K562 (cell line): ENCODE data around the gene DPCD. TPM values are rescaled to one million over a fixed set of nuclear protein-coding genes. Genes with fewer than 3 reads are reported as not detected.

ENCODE experiments used
- ATAC-seq: fragments of 200-7000 bp; cut with Tn5 transposase; 3 replicates; pipeline ENCODE4 v1.9.1; 2020; ENCODE audit warnings: moderate library complexity
- BruUV-seq: library from RNA; stranded (reverse); fragments of 400-500 nt; replicated peaks from 2 replicates; lab custom pipeline; 2021; lab: Mats Ljungman, UMichigan
- CTCF ChIA-PET: fragments of 300-600 bp; formaldehyde crosslinking; extraction: SDS; loops from one replicate; lab custom pipeline; 2021; ENCODE audit warnings: low intra/inter-chr PET ratio; lab: Yijun Ruan, JAX
- POLR2A ChIA-PET: fragments of 300-600, 350-650 bp; sonication (Branson Sonifier 250); formaldehyde crosslinking; extraction: SDS; loops from one replicate; lab custom pipeline; 2021; ENCODE audit warnings: antibody characterized with exemption, inconsistent platforms; lab: Yijun Ruan, JAX
- DNase-seq, 4 experiments: peaks; one replicate each; pipeline versions ENCODE4 v3.0.0 to v3.0.0-alpha.2; 2011 to 2018; ENCODE audit warnings: low spot score in 3 of 4, mixed read lengths in 3 of 4; ENCODE audit errors: extremely low read depth in 1 of 4
- FAIRE-seq: peaks from 2 replicates; lab custom pipeline; 2011; peaks lifted over from hg19 to GRCh38; lab: Jason Lieb, UNC
- H2AFZ ChIP-seq: 2 replicates; pipeline ENCODE4 v1.6.0; 2011; ENCODE audit warnings: low read depth, low read length, control low read depth, inconsistent platforms
- H3K27ac ChIP-seq: fragments of 200-600 bp; 3 replicates; pipeline ENCODE4 v1.8.0; 2011; ENCODE audit warnings: low read depth, mild to moderate bottlenecking, control low read depth, inconsistent platforms, low read length, moderate library complexity, mixed read lengths; ENCODE audit errors: extremely low read depth
- H3K27me3 ChIP-seq, 2 experiments: fragments of 300-600 bp in 1 of 2; 2 replicates in 1 of 2; 3 replicates in 1 of 2; pipeline versions ENCODE4 v1.6.0 to v1.8.0; 2011; ENCODE audit warnings: inconsistent platforms in 2 of 2, low read length in 2 of 2, mild to moderate bottlenecking in 1 of 2, mixed read lengths in 1 of 2, moderate library complexity in 1 of 2; ENCODE audit not compliant: control insufficient read depth in 2 of 2, insufficient read depth in 2 of 2
- H3K36me3 ChIP-seq: fragments of 300-600 bp; 3 replicates; pipeline ENCODE4 v1.8.0; 2011; ENCODE audit warnings: mild to moderate bottlenecking, low read length, inconsistent platforms; ENCODE audit not compliant: control insufficient read depth, insufficient read depth
- H3K4me1 ChIP-seq, 2 experiments: fragments of 200-600 bp in 1 of 2; replicated peaks in 1 of 2; 2 replicates in 1 of 2; 3 replicates in 1 of 2; pipeline versions ENCODE4 v1.5.1 to v1.8.0; 2011; ENCODE audit warnings: inconsistent platforms in 2 of 2, low read length in 2 of 2, mild to moderate bottlenecking in 1 of 2, mixed read lengths in 1 of 2, moderate library complexity in 1 of 2; ENCODE audit not compliant: control insufficient read depth in 2 of 2, insufficient read depth in 2 of 2
- H3K4me2 ChIP-seq: 2 replicates; pipeline ENCODE4 v1.6.1; 2011; ENCODE audit warnings: low read length, control low read depth, inconsistent platforms, mixed read lengths; ENCODE audit not compliant: insufficient read depth
- H3K4me3 ChIP-seq: fragments of 200-600 bp; sonication (generic), shearing (Covaris generic); 2 replicates; pipeline ENCODE4 v1.5.1; 2016; ENCODE audit warnings: control low read depth, inconsistent platforms
- H3K79me2 ChIP-seq: fragments of 200-600 bp; 3 replicates; pipeline ENCODE4 v1.8.0; 2011; ENCODE audit warnings: low read length, inconsistent platforms; ENCODE audit not compliant: control insufficient read depth, insufficient read depth
- H3K9ac ChIP-seq, 2 experiments: 2 replicates each; pipeline versions ENCODE4 v1.6.0 to v1.6.1; 2011; ENCODE audit warnings: low read depth in 2 of 2, low read length in 2 of 2, control low read depth in 1 of 2, inconsistent platforms in 1 of 2, mild to moderate bottlenecking in 1 of 2, mixed read lengths in 1 of 2; ENCODE audit not compliant: insufficient read depth in 1 of 2
- H3K9me1 ChIP-seq: one replicate; pipeline ENCODE4 v1.6.0; 2011; ENCODE audit warnings: inconsistent platforms, mild to moderate bottlenecking, low read length, moderate library complexity; ENCODE audit not compliant: control insufficient read depth, insufficient read depth
- H3K9me3 ChIP-seq: replicated peaks from 2 replicates; pipeline ENCODE4 v1.5.1; 2011; ENCODE audit warnings: low read depth, low read length, inconsistent platforms; ENCODE audit not compliant: control insufficient read depth, insufficient read depth
- H4K20me1 ChIP-seq: replicated peaks from 2 replicates; pipeline ENCODE4 v1.6.1; 2011; ENCODE audit warnings: low read length, inconsistent platforms, mixed read lengths; ENCODE audit not compliant: control insufficient read depth, insufficient read depth
- CEBPB ChIP-seq: fragments of 450-650 bp; IDR thresholded peaks from 2 replicates; pipeline ENCODE4 v1.6.1; 2016; ENCODE audit warnings: missing genetic modification characterization, missing compliant biosample characterization
- CREB1 ChIP-seq, 2 experiments: sonication (generic) in 1 of 2; formaldehyde crosslinking in 1 of 2; IDR thresholded peaks; 2 replicates each; pipeline versions ENCODE4 v1.6.1 to v1.8.0; 2012 to 2022; ENCODE audit warnings: inconsistent platforms in 1 of 2, mild to moderate bottlenecking in 1 of 2, missing genetic modification reagents in 1 of 2, moderate library complexity in 1 of 2
- CREM ChIP-seq: IDR thresholded peaks from 2 replicates; pipeline ENCODE4 v1.6.1; 2014; ENCODE audit warnings: antibody characterized with exemption, low read depth
- DMBX1 ChIP-seq: fragments of 250-450 bp; sonication (Bioruptor Pico); IDR thresholded peaks from 2 replicates; pipeline ENCODE4 v1.8.0; 2022; ENCODE audit warnings: inconsistent platforms, mild to moderate bottlenecking, moderate library complexity, borderline replicate concordance
- FOXJ3 ChIP-seq: sonication (generic); formaldehyde crosslinking; IDR thresholded peaks from 2 replicates; pipeline ENCODE4 v1.4.0; 2020; ENCODE audit warnings: mild to moderate bottlenecking, missing genetic modification reagents
- GABPA ChIP-seq: fragments of 200-800 bp; sonication (Bioruptor generic); conservative IDR thresholded peaks from 2 replicates; pipeline ENCODE4 v1.6.1; 2016; ENCODE audit warnings: low read depth, missing genetic modification characterization, missing compliant biosample characterization
- KAT7 ChIP-seq: sonication (generic); formaldehyde crosslinking; IDR thresholded peaks from 2 replicates; pipeline ENCODE4 v1.8.0; 2022; ENCODE audit warnings: missing genetic modification reagents, mild to moderate bottlenecking, borderline replicate concordance
- MEF2A ChIP-seq: IDR thresholded peaks from 2 replicates; pipeline ENCODE4 v1.6.1; 2011; ENCODE audit warnings: low read depth, mild to moderate bottlenecking, low read length, moderate library complexity; ENCODE audit not compliant: control insufficient read depth
- NFRKB ChIP-seq: fragments of 450-650 bp; IDR thresholded peaks from 2 replicates; pipeline ENCODE4 v1.6.1; 2016; ENCODE audit warnings: low read depth
- RB1 ChIP-seq: fragments of 450-650 bp; IDR thresholded peaks from 2 replicates; pipeline ENCODE4 v1.6.1; 2017; ENCODE audit warnings: low read depth, mild to moderate bottlenecking
- ZNF384 ChIP-seq: IDR thresholded peaks from 2 replicates; pipeline ENCODE4 v1.6.1; 2012; ENCODE audit warnings: low read depth, low read length, improper control_type of control experiment
- ZNF408 ChIP-seq: fragments of 250-450 bp; sonication (Bioruptor Pico); IDR thresholded peaks from 2 replicates; pipeline ENCODE4 v1.4.0; 2020; ENCODE audit warnings: low read depth, mild to moderate bottlenecking, moderate library complexity
- WGBS: fragments of 100-300 bp; shearing (Covaris generic); methylation state at CpG from one replicate; pipeline ENCODE4 v1.1.6; 2016; ENCODE audit warnings: low coverage, mixed read lengths; ENCODE audit not compliant: insufficient coverage; ENCODE audit errors: missing lambda C conversion rate; 5-methylcytosine and 5-hydroxymethylcytosine counted together
- in situ Hi-C: fragments of 300-500 bp; cut with MboI; formaldehyde crosslinking; loops from 4 replicates; pipeline ENCODE4 v1.15.0; 2018; ENCODE audit warnings: inconsistent platforms, mixed read lengths
- intact Hi-C: fragments of 100-400 bp; cut with micrococcal nuclease; formaldehyde crosslinking; loops from 2 replicates; pipeline ENCODE4 v1.14.2; 2022
- polyA plus RNA-seq, 8 experiments: library from polyadenylated mRNA; depleted of rRNA in 4 of 8; stranded (reverse) in 5 of 8; unstranded in 3 of 8; fragments of >200 nt; fragmentation: Nextera tagmentation in 2 of 8; fragmentation: Illumina TruSeq in 1 of 8; extraction: Ambion mirVana in 2 of 8; extraction: Trizol in 1 of 8; gene quantifications; 2 replicates each; pipeline versions ENCODE4 v1.2.1 to v1.2.3, GENCODE V29; 2011 to 2014; ENCODE audit warnings: inconsistent platforms in 1 of 8, missing spikeins in 1 of 8
- total RNA-seq, 7 experiments: library from RNA; depleted of rRNA in 6 of 7; stranded (reverse); fragments of >200 nt in 6 of 7; fragmentation: Illumina TruSeq in 2 of 7; extraction: Trizol in 2 of 7; gene quantifications; 2 replicates each; pipeline versions ENCODE4 v1.2.1 to v1.2.3, GENCODE V29; 2011 to 2021; ENCODE audit warnings: low replicate concordance in 1 of 7
- TF ChIP-seq, protein P1 (sequence below): fragments of 450-650 bp; IDR thresholded peaks from 2 replicates; pipeline ENCODE4 v1.6.1; 2016; ENCODE audit warnings: low read depth, mild to moderate bottlenecking, moderate library complexity
- TF ChIP-seq, protein P2 (sequence below): fragments of 150-350 bp; IDR thresholded peaks from 2 replicates; pipeline ENCODE4 v1.6.1; 2014; ENCODE audit warnings: low read depth, mild to moderate bottlenecking, low read length, borderline replicate concordance
- TF ChIP-seq, protein P3 (sequence below): fragments of 450-650 bp; IDR thresholded peaks from 2 replicates; pipeline ENCODE4 v1.6.1; 2018; ENCODE audit warnings: mild to moderate bottlenecking, low read depth; ENCODE audit not compliant: partially characterized antibody

Gene DPCD
- total and polyA plus RNA-seq, 9 of the 15 experiments (the other 6 are each of a cell fraction or from before 2014, with no cell fraction given), result 12.1 to 45.2 (median 20.0) TPM

DNA sequence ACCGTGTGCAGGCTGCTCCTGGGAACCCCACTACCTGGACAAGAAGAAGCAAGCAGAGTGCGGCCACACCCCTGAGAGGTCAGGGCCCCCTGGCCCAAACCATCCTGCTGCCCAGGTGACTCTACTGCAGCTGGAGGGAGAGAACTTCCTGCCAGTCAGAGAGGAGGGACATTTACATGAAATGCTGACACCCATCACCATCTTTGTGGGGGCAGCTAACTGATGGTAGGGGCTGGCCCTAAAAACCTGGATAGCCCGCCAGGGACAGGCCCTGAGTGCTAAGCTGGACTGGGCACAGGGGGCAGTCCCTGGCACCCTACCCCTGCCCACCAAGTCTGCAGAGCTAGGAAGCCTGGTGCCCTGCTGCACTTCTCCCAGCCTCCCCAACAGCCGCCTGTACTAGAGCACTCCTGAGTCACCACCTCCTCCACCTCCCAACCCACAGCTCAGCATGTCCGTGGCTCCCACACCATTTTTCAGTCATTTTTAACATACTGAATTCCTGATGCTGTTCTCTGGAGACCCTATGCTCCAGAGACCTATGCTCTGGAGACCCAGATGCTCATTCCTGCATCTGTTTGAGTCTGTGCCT lies 27.5 kb downstream of the DPCD start:
- Histone ChIP-seq H2AFZ (no peak overlapping the region), H3K4me3 (no peak overlapping the region), H3K9ac (no peak overlapping the region), H3K27me3 (no peaks in the 10 kb centered on the region), H3K4me2 (no peak overlapping the region), H3K36me3 (no peaks in the 10 kb centered on the region), H4K20me1 (no peaks in the 10 kb centered on the region), H3K9me1 (no peaks in the 10 kb centered on the region), H3K4me1 (no peaks in the 10 kb centered on the region; a peak in 2 of 5 replicates), H3K79me2 (no peaks in the 10 kb centered on the region), H3K27ac (no peak overlapping the region), H3K9me3 (no peaks in the 10 kb centered on the region)
- ATAC-seq, result no peak
- ChIA-PET POLR2A (interaction anchor here (0.7 kb wide), 1 partner anchor 15 kb away, joined by 3 read pairs; no protein-coding TSS in a partner anchor), CTCF (interaction anchor here (0.7 kb wide), 1 partner anchor 166 kb away, joined by 3 read pairs; no protein-coding TSS in a partner anchor)
- intact Hi-C loops, result no loop called here
- BruUV-seq, result no TSS peak
- in situ Hi-C loops, result no loop called here
- WGBS, result 40% methylated on average over 5 of the region's 5 CpGs
- no peak for DNase-seq
- FAIRE-seq, result no peak
- TF ChIP-seq, protein P1, sequence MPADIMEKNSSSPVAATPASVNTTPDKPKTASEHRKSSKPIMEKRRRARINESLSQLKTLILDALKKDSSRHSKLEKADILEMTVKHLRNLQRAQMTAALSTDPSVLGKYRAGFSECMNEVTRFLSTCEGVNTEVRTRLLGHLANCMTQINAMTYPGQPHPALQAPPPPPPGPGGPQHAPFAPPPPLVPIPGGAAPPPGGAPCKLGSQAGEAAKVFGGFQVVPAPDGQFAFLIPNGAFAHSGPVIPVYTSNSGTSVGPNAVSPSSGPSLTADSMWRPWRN, result no peak
- TF ChIP-seq, protein P2, sequence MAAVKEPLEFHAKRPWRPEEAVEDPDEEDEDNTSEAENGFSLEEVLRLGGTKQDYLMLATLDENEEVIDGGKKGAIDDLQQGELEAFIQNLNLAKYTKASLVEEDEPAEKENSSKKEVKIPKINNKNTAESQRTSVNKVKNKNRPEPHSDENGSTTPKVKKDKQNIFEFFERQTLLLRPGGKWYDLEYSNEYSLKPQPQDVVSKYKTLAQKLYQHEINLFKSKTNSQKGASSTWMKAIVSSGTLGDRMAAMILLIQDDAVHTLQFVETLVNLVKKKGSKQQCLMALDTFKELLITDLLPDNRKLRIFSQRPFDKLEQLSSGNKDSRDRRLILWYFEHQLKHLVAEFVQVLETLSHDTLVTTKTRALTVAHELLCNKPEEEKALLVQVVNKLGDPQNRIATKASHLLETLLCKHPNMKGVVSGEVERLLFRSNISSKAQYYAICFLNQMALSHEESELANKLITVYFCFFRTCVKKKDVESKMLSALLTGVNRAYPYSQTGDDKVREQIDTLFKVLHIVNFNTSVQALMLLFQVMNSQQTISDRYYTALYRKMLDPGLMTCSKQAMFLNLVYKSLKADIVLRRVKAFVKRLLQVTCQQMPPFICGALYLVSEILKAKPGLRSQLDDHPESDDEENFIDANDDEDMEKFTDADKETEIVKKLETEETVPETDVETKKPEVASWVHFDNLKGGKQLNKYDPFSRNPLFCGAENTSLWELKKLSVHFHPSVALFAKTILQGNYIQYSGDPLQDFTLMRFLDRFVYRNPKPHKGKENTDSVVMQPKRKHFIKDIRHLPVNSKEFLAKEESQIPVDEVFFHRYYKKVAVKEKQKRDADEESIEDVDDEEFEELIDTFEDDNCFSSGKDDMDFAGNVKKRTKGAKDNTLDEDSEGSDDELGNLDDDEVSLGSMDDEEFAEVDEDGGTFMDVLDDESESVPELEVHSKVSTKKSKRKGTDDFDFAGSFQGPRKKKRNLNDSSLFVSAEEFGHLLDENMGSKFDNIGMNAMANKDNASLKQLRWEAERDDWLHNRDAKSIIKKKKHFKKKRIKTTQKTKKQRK, result no peak
- TF ChIP-seq CREM (no peak), RB1 (no peak), KAT7 (CRISPR knock-in tag) (no peak), NFRKB (no peak), GABPA (tag) (no peak), MEF2A (no peak), DMBX1 (no peak), ZNF408 (CRISPR knock-in tag) (no peak), CREB1 (IDR thresholded peaks at IDR 0.05) (no peak), CREB1 (CRISPR knock-in tag; IDR thresholded peaks at IDR 0.05) (no peak), CEBPB (tag) (no peak), ZNF384 (no peak), FOXJ3 (CRISPR knock-in tag) (no peak)
- TF ChIP-seq, protein P3, sequence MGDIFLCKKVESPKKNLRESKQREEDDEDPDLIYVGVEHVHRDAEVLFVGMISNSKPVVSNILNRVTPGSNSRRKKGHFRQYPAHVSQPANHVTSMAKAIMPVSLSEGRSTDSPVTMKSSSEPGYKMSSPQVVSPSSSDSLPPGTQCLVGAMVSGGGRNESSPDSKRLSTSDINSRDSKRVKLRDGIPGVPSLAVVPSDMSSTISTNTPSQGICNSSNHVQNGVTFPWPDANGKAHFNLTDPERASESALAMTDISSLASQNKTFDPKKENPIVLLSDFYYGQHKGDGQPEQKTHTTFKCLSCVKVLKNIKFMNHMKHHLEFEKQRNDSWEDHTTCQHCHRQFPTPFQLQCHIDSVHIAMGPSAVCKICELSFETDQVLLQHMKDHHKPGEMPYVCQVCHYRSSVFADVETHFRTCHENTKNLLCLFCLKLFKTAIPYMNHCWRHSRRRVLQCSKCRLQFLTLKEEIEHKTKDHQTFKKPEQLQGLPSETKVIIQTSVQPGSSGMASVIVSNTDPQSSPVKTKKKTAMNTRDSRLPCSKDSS, result no peak
